SK-N-SH treated with all-trans-retinoic acid at 6 μM for 48 hours (cell line): ENCODE measurements around the gene DLG5.

Experiments used
- ATAC-seq: fragments of 200-7000 bp; cut with Tn5 transposase; 3 replicates; pipeline ENCODE4 v1.9.1; 2020; ENCODE audit warnings: mild to moderate bottlenecking, moderate library complexity
- ARNTL ChIP-seq: fragments of 450-650 bp; formaldehyde crosslinking; IDR thresholded peaks from 2 replicates; pipeline ENCODE4 v1.5.0; 2020; ENCODE audit warnings: low read depth, mild to moderate bottlenecking, moderate library complexity, borderline replicate concordance
- BACH2 ChIP-seq: fragments of 250-450 bp; sonication (Bioruptor Pico); IDR thresholded peaks from 2 replicates; pipeline ENCODE4 v1.9.0; 2021; ENCODE audit warnings: mild to moderate bottlenecking, borderline replicate concordance
- CSDC2 ChIP-seq: fragments of 250-450 bp; sonication (Bioruptor Pico); IDR thresholded peaks from 2 replicates; pipeline ENCODE4 v1.5.0; 2020; ENCODE audit warnings: mild to moderate bottlenecking, moderate library complexity
- ESRRG ChIP-seq: fragments of 250-450 bp; sonication (Bioruptor Pico); IDR thresholded peaks from 2 replicates; pipeline ENCODE4 v1.6.1; 2021; ENCODE audit warnings: mild to moderate bottlenecking
- GLIS3 ChIP-seq: fragments of 250-450 bp; sonication (Bioruptor Pico); IDR thresholded peaks from 2 replicates; pipeline ENCODE4 v1.5.0; 2020; ENCODE audit warnings: mild to moderate bottlenecking, moderate library complexity
- ISL1 ChIP-seq: fragments of 250-450 bp; sonication (Bioruptor Pico); IDR thresholded peaks from 2 replicates; pipeline ENCODE4 v2.1.2; 2022; ENCODE audit warnings: mild to moderate bottlenecking, moderate library complexity
- OSR1 ChIP-seq: fragments of 250-450 bp; sonication (Bioruptor Pico); IDR thresholded peaks from 2 replicates; pipeline ENCODE4 v1.8.0; 2022; ENCODE audit warnings: moderate library complexity, mild to moderate bottlenecking, inconsistent platforms
- PATZ1 ChIP-seq: fragments of 250-450 bp; sonication (Bioruptor Pico); IDR thresholded peaks from 2 replicates; pipeline ENCODE4 v1.8.0; 2020; ENCODE audit warnings: mild to moderate bottlenecking, moderate library complexity, borderline replicate concordance
- PPARA ChIP-seq: fragments of 250-450 bp; sonication (Bioruptor Pico); IDR thresholded peaks from 2 replicates; pipeline ENCODE4 v1.5.0; 2020; ENCODE audit warnings: mild to moderate bottlenecking, borderline replicate concordance
- RARB ChIP-seq: fragments of 250-450 bp; sonication (Bioruptor Pico); IDR thresholded peaks from 2 replicates; pipeline ENCODE4 v1.8.0; 2021; ENCODE audit warnings: mild to moderate bottlenecking, moderate library complexity
- SNAI2 ChIP-seq: fragments of 250-450 bp; sonication (Bioruptor Pico); IDR thresholded peaks from 2 replicates; pipeline ENCODE4 v1.5.0; 2020; ENCODE audit warnings: mild to moderate bottlenecking, moderate library complexity
- TCF4 ChIP-seq: fragments of 250-450 bp; sonication (Bioruptor Pico); IDR thresholded peaks from 2 replicates; pipeline ENCODE4 v1.8.0; 2021; ENCODE audit warnings: mild to moderate bottlenecking, moderate library complexity, borderline replicate concordance
- TOX ChIP-seq: fragments of 250-450 bp; sonication (Bioruptor Pico); IDR thresholded peaks from 2 replicates; pipeline ENCODE4 v1.8.0; 2021; ENCODE audit warnings: mild to moderate bottlenecking, moderate library complexity, borderline replicate concordance
- ZC3H10 ChIP-seq: fragments of 250-450 bp; sonication (Bioruptor Pico); IDR thresholded peaks from 2 replicates; pipeline ENCODE4 v1.5.1; 2021; ENCODE audit warnings: mild to moderate bottlenecking, moderate library complexity
- ZFP3 ChIP-seq: fragments of 250-450 bp; sonication (Bioruptor Pico); IDR thresholded peaks from 2 replicates; pipeline ENCODE4 v1.5.0; 2020; ENCODE audit warnings: mild to moderate bottlenecking, moderate library complexity
- ZFP30 ChIP-seq: fragments of 450-650 bp; formaldehyde crosslinking; IDR thresholded peaks from 2 replicates; pipeline ENCODE4 v1.5.0; 2022; ENCODE audit warnings: mild to moderate bottlenecking, moderate library complexity
- ZNF565 ChIP-seq: fragments of 450-650 bp; formaldehyde crosslinking; conservative IDR thresholded peaks from 2 replicates; pipeline ENCODE4 v1.5.0; 2020; ENCODE audit warnings: low read depth, mild to moderate bottlenecking, moderate library complexity
- ZNF70 ChIP-seq: fragments of 450-650 bp; formaldehyde crosslinking; IDR thresholded peaks from 2 replicates; pipeline ENCODE4 v1.5.0; 2020; ENCODE audit warnings: mild to moderate bottlenecking, moderate library complexity
- ZNF8 ChIP-seq: fragments of 450-650 bp; formaldehyde crosslinking; IDR thresholded peaks from 2 replicates; pipeline ENCODE4 v1.5.0; 2020; ENCODE audit warnings: mild to moderate bottlenecking, moderate library complexity
- TF ChIP-seq, protein P1 (sequence below): fragments of 250-450 bp; sonication (Bioruptor Pico); IDR thresholded peaks from 2 replicates; pipeline ENCODE4 v1.8.0; 2021; ENCODE audit warnings: low read depth, mild to moderate bottlenecking, moderate library complexity, borderline replicate concordance
- TF ChIP-seq, protein P2 (sequence below): fragments of 250-450 bp; sonication (Bioruptor Pico); IDR thresholded peaks from 2 replicates; pipeline ENCODE4 v1.5.1; 2021; ENCODE audit warnings: mild to moderate bottlenecking, moderate library complexity

The DLG5 gene

GRCh38 chr10:77911535-77912123 is 14.9 kb downstream of the DLG5 start:
- TF ChIP-seq ZFP30 (CRISPR knock-in tag) (no peak), ZC3H10 (CRISPR knock-in tag) (no peak), OSR1 (CRISPR knock-in tag) (no peak), ZNF565 (no peak), PATZ1 (CRISPR knock-in tag) (no peak)
- ATAC-seq = peak; percentile 62

GRCh38 chr10:77910524-77911145 is 15.9 kb downstream of the DLG5 start:
- TF ChIP-seq RARB (CRISPR knock-in tag) = no peak
- no peak for TF ChIP-seq ISL1 (CRISPR knock-in tag)
- TF ChIP-seq SNAI2 = no peak
- no peak for TF ChIP-seq CSDC2
- no peak for TF ChIP-seq BACH2
- TF ChIP-seq ESRRG (CRISPR knock-in tag) = no peak
- TF ChIP-seq ZFP30 (CRISPR knock-in tag) = no peak
- no peak for TF ChIP-seq TCF4 (CRISPR knock-in tag)
- TF ChIP-seq ZNF565 = no peak
- TF ChIP-seq ZC3H10 (CRISPR knock-in tag) = no peak
- TF ChIP-seq, protein P1, sequence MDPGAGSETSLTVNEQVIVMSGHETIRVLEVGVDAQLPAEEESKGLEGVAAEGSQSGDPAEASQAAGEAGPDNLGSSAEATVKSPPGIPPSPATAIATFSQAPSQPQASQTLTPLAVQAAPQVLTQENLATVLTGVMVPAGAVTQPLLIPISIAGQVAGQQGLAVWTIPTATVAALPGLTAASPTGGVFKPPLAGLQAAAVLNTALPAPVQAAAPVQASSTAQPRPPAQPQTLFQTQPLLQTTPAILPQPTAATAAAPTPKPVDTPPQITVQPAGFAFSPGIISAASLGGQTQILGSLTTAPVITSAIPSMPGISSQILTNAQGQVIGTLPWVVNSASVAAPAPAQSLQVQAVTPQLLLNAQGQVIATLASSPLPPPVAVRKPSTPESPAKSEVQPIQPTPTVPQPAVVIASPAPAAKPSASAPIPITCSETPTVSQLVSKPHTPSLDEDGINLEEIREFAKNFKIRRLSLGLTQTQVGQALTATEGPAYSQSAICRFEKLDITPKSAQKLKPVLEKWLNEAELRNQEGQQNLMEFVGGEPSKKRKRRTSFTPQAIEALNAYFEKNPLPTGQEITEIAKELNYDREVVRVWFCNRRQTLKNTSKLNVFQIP (CRISPR knock-in tag) = no peak
- no peak for TF ChIP-seq PPARA (CRISPR knock-in tag)
- TF ChIP-seq ARNTL (CRISPR knock-in tag) = no peak
- TF ChIP-seq ZFP3 (CRISPR knock-in tag) = no peak
- TF ChIP-seq, protein P2, sequence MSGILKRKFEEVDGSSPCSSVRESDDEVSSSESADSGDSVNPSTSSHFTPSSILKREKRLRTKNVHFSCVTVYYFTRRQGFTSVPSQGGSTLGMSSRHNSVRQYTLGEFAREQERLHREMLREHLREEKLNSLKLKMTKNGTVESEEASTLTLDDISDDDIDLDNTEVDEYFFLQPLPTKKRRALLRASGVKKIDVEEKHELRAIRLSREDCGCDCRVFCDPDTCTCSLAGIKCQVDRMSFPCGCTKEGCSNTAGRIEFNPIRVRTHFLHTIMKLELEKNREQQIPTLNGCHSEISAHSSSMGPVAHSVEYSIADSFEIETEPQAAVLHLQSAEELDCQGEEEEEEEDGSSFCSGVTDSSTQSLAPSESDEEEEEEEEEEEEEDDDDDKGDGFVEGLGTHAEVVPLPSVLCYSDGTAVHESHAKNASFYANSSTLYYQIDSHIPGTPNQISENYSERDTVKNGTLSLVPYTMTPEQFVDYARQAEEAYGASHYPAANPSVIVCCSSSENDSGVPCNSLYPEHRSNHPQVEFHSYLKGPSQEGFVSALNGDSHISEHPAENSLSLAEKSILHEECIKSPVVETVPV (CRISPR knock-in tag) = no peak
- TF ChIP-seq ZNF70 (CRISPR knock-in tag) = no peak
- no peak for ATAC-seq

- ATAC-seq = no peak
- TF ChIP-seq ZNF565 (no peak), PPARA (CRISPR knock-in tag) (no peak), ZNF8 (no peak), OSR1 (CRISPR knock-in tag) (no peak), ESRRG (CRISPR knock-in tag) (no peak), SNAI2 (no peak), ZFP30 (CRISPR knock-in tag) (no peak), BACH2 (no peak), TOX (no peak), ZC3H10 (CRISPR knock-in tag) (no peak), CSDC2 (no peak), RARB (CRISPR knock-in tag) (no peak), GLIS3 (CRISPR knock-in tag) (no peak), TCF4 (CRISPR knock-in tag) (no peak), PATZ1 (CRISPR knock-in tag) (no peak)
- TF ChIP-seq, protein P1 (CRISPR knock-in tag) = no peak
Measured at GRCh38 chr10:77909749-77910375, 16.7 kb downstream of the DLG5 start.
